GM19351 (cell line): ENCODE data around the gene PRC1.
"Not testable (repeated sequence)": the region's sequence is repeated elsewhere in the genome, so short reads cannot be mapped to it uniquely, and the experiment has no call there.

Source experiments
- ATAC-seq: cut with Tn5 transposase; IDR thresholded peaks from one replicate; pipeline ENCODE4 v1.9.1; 2021; ENCODE audit warnings: mild to moderate bottlenecking, moderate library complexity; ENCODE audit not compliant: unreplicated experiment

The PRC1 gene, protein sequence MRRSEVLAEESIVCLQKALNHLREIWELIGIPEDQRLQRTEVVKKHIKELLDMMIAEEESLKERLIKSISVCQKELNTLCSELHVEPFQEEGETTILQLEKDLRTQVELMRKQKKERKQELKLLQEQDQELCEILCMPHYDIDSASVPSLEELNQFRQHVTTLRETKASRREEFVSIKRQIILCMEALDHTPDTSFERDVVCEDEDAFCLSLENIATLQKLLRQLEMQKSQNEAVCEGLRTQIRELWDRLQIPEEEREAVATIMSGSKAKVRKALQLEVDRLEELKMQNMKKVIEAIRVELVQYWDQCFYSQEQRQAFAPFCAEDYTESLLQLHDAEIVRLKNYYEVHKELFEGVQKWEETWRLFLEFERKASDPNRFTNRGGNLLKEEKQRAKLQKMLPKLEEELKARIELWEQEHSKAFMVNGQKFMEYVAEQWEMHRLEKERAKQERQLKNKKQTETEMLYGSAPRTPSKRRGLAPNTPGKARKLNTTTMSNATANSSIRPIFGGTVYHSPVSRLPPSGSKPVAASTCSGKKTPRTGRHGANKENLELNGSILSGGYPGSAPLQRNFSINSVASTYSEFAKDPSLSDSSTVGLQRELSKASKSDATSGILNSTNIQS

DNA sequence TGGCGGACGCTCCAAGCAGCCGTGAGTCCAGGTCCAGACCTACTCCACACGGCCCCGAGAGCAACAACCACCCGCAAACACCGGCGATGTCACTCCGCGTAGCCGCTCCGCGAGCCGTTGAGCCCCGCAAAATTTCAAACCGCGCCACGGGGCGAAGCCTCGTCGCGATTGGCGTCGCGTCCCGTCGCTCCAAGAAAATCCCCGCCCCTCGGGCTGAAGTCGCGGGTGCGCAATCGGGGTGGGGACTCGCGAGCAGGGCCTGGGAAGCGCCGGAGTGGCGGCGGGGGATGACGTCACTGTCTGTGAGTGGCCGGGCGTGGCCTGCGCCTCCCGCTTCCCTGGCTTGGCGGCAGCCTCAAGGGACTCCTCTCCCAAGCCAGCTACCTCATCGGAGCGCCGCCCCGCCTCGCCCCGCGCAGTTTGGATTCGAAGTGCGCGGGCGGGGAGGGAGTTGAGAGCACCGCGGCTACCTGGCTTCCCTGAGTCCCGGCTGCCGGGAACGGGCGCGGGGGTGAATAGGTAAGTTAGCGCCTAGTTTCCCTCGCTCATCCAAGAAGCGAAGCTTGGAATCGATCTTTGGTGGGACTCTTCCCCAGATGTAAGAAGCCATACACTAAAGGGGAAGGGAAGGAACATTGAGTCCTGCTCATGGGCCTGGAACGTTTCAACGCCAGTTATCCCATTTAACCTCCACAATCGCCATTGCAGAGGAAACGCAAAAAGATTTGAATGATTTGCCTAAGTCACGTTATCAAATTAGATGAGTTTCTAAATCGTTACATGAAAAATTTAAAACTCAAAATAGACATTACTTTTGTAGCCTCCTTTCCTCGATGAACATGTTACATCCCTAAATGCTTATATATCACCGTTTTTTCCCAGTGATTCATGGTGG, at the start of gene PRC1:
Gene PRC1, minus strand, starts transcription at position 119 of the 895 bp plus-strand sequence. Its CDS starts 118 bp downstream, at position 1.
- peak; percentile 93 for ATAC-seq

DNA sequence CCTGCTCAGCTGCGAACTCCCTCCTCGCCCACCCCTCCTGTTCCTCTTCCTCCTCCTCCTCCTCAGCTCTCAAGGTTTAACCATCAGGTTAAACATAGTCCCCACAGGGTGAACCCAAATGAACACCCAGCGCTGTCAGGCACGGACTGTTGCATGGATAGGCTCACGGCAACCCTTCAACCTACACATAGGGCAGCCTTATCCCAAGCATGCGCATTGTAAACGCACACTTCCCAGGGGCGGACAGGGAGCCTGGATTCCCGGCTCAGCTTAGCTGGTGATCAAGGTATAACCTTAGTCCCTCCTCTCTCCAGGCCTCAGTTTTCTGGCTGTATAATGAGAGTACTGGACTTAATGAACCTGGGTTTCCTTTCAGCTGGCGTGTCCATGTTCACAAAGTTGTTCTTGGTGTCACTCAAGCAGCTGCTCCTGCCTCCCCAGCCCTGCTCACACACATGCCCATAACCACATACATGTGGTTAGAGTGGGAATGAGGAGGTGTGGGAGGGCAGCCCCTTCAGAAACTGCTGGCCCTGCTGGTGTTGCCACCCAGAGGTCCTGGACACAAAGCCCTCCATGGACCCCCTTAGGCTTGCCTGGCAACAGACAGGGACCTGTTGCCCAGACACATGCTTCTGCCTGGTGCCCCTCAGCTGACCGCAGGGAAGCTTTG, 49.0 kb upstream of the PRC1 start:
- no peak for ATAC-seq

DNA sequence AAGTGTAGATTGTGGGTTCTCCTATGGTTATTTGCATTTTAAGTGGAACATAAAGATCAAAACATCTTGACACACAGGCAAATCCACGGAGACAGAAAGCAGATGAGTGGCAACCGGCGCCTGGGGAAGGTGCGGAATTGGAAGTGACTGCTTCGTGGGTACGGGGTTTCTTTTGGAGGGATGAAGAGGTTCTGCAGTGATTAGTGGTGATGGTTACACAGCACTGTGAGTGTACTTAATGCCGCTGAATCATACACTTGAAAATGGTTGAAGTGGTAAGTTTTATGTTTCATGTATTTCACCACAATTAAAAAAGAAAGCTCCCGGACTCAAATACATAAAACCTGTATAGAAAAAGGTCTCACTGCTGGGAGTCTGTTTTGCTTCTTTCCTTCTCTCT, 46.5 kb upstream of the PRC1 start:
- no peak for ATAC-seq

DNA sequence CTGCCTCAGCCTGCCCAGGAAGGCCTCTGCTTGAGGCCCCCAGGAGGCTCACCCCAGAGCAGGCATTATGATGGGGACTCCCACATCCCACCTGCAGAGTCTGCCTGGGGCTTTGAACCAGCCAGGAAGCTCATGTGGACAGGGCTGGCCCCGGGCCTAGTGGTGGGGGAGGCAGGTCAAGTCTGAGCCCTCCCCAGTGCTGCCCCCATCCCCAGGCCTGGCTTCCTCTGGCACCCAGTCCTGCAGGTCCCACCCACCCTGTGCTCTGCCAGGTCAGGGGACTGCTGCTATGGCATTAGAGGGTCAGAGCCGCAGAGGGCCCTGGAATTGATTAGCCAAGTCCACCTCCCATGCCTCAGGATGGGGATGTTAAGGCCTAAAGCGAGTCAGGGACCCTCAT, 45.7 kb upstream of the PRC1 start:
- ATAC-seq, result no peak

DNA sequence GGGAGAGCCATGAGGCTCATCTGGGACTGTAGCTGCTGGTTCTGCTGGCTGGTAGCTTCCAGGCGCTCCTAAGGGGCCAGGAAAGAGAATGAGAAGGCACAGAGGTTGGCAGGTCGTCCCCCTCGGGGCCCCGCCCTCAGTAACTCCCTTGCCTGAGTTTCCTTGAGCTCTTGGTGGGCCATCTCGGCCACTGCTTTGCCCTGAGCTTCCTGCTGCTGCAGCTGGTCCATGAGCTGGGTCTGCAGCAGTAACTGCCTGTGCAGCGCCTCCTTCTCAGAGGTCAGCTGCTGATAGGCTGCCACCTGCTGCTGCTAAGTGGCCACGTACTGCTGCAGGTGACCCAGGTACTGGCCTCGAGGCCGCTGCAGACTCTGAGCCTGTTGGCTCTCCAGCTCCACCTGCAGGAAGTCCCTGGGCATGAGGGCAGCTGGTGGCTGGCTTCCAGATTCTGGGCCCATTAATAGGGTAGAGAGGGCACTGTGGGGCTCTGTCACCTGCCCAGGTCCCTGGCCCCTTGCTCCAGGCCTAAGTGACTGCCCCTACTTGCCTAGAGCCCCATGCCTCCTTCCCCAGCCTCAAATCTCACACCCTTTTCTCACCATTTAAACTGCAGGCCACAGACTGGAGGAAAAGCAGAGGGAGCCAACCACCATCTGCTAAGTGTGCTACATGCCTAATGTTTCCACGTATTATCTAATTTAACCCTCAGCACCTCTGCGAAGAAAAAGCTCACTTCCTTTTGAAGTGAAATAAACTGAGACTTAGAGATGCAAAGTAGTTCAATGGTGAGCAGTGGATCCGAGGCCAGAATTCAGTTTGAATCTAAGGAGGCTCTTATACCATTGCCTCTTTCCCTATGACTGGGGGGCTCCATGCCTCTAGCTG, 38.8 kb upstream of the PRC1 start:
- peak; percentile 73 for ATAC-seq

DNA sequence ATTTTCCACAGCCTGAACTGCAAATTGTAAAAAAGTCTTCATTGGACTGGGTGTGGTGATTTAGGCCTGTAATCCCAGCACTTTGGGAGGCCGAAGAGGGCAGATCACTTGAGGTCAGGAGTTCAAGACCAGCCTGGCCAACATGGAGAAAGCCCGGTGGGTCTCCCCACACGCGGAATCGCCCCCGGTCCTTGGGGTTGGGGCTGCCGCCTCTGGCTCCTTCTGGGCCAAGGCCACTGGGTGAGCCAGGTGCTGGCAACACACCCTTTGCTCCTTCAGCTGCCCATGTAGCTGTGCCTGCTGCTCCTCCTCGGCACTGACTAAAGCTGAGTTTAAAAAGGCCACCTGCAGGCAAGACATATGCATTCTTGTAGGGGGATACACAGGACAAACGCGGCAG, 37.5 kb upstream of the PRC1 start:
- no peak for ATAC-seq

DNA sequence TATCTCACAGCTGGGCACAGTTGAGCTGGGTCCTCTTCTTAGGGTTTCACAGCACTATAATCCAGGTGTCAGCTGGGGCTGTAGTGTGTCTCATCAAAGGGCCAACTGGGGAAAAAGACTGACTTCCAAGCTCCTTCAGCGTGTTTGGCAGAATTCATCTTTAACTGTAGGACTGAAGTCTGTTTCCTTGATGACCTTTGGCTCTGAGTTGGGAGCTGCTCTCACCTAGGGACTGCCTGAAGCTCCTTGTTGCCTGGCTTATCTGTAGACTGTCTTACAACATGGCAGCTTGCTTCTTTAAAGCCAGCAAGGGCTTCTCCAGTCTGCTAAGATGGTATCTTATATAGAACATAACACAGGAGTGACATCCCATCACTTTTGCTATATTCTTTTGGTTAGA, 33.3 kb upstream of the PRC1 start:
- no peak for ATAC-seq

DNA sequence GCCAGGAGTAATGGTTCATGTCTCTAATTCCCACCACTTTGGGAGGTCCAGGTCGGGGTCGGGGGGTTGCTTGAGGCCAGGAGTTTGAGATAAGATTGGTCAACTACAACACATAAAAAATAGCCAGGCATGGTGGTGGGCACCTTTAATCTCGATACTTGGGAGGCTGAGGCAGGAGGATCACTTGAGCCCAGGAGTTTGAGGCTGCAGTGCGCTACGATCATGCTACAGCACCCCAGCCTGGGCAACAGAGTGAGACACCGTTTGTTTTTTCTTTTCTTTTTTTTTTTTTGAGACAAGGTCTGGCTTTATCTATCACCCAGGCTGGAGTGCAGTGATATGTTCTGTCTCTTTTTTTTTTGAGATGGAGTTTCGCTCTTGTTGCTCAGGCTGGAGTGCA, 29.4 kb upstream of the PRC1 start:
- ATAC-seq, result no peak

DNA sequence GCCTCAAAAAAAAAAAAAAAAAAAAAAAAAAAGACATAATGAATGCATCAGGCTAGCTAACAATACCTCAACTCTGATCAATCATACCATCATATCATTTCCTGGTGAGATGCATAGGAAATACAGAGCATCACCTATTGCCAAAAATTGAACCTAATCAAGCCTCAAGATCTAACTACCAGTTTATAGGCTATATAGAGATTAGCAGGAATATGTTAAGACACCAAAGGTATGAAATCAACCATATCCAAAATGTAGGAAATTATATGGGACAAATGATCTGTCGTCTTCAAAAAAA, 28.4 kb upstream of the PRC1 start:
- ATAC-seq, result peak; percentile 27

DNA sequence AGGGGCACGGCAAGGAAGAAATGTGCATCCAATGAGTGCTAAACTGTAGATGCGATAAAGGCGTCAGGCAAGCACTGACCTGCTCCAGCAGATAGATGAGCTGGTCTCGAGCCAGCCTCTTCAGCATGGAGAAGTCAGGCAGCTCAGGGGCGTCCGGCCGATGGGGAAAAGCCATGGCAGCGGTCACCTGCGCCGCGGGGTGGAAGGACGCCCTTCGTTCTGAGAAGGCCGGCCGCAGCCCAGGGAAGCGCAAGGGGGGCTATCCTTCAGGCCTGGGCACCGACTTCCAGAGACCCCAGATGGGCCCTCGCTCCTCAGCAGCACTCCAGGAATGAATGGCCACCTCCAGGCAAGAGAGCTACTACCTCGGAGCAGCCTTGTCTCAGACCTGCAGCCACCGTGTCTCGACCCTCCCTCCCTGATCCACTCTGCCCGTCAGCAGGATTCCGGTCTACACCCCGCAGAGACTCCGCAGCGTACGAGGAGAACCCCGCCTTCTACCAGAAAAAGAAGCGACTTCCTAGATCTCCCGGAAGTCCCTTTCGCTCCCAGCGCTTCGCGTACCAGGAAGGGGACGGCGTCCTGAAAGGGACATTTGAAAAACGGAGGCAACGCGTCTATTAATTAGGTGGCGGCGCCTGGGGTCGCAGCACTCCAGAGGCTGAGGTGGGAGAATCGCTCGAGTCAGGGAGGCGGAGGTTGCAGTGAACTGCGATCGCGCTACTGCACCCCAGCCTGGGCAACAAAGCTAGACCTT, 27.9 kb upstream of the PRC1 start, which contains the start of gene VPS33B:
Gene VPS33B, minus strand, starts transcription at position 520 of the 757 bp plus-strand sequence. Its CDS starts 345 bp downstream, at position 175.
- peak; percentile 68 for ATAC-seq

DNA sequence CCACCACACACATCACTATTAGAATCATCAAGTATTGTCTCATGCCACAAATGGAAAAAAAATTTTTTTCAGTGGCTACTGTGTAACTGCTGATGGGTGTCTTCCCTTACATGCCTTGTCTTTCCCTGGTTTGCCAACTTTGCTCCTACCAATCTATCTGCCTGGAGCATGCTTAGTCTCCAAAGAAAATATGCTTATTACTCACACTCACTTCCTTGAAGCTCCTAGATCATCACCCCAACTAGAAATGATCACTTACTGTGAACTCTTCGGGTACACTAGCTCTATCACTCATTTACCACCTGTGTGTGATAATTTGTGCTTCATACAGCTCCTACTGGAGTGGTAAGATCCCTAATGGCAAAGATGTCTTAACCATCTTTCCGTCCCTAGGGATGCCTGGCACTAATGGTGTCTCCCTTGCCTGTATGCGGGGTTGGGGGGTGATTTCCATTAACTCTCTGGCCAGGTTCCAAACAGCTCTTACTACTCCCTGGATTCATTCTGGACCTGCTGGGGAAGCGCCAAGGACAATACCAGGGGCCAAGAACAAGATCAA, 27.3 kb upstream of the PRC1 start:
- no peak for ATAC-seq

DNA sequence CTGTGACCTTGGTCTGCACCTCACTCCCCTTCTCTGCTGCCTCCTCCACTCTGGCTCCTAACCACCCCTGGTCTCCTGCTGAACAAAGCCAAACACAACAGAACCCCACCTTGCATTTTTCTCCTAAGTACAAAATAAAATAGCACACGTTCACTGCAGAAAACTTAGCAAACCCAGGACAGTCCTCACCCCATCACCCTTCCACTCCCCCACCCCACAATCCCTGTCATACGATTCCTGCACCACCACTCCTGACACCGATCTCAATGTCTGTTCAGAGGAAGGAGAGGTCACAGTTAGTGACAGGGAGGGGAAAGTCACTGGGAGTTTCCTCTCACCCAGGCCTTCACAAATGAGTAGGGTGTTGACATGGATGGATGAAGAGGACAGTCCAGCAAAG, 23.8 kb upstream of the PRC1 start:
- no peak for ATAC-seq

DNA sequence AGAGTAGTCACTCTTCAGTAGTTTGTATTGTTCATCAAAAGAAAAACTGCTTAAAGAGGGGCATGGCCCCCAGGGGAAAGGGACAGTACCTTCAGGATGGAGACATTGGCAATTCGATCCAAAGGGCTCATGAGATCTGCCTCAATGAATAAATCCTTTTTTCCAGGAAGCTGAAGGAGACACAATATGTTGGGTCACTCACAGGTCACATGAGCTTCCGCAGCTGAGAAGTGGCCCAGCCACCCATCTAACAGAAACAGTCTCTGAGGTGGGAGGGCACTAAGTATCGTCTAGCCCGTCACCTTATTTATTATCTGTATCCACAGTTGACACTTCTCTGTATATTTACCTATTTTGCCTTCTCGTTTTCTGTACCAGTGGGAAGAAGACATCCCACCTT, 23.4 kb upstream of the PRC1 start:
- ATAC-seq, result no peak

DNA sequence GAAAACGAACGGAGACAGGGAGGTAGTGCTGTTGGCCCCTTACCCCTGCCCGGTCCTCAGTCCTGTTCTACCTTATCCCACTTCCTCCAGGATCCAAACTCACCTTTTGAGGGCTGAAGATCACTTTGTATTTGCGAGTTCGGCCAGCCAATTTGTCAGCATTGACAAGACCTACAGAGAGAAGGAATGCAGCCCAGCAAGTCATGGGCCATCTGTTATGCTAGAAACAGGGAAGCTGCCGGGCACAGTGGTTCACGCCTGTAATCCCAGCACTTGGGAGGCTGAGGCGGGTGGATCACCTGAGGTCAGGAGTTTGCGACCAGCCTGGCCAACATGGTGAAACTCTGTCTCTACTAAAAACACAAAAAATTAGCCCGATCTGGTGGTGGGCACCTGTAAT, 19.4 kb upstream of the PRC1 start:
- ATAC-seq, result not testable (repeated sequence)

DNA sequence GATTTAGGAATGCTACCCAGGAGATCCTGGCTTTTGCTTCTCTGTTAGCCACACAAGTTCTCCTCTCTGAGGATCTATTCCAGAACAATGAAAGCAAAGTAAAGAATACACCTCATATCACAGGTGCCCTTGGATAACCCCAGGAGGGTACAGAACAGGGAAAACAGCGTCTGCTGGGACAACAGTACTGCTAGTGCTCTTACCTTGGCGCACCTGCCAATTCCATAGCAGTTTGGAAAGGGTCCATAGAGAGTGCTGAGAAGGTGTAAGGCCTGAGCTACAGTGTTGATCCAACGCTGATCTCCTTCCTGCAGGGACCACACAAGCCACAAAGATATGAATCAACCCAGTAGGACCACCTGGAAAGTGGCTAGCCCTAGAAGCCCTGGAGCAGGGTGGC, 12.9 kb upstream of the PRC1 start:
- no peak for ATAC-seq

DNA sequence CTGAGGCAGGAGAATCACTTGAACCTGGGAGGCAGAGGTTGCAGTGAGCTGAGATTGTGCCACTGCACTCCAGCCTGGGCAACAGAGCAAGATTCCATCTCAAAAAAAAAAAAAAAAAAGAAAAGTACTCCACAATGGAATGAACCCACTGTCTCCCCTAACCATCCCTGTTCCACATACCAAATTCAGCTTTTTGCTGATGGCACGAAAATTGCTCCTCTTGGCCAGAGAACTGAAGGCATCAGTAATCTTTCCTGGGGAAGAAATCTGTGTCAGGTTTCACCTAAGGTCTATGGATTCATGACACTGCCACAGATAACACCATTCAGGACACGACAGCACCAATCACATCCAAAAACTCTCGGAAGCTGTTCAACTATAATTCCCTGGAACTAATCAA, 6.9 kb upstream of the PRC1 start:
- ATAC-seq, result no peak

DNA sequence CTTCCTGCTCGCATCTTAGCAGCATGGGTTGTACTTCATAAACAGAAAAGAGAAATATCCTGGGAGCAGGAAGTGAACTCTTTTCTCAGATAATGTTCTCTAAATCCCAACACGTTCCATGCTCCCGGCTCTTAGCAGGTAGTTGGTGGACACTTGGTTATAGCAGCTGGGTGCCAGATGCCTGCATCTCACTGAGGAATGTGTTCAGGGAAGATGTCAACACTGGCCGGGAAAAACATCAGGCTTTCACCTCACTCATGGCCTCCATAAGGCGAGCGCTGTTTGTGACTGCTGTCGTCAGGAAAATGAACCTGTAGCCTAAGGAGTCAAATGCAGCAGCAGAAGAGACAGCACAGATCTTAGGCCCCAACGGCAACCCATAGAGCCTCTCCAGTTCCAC, 4.4 kb upstream of the PRC1 start:
- no peak for ATAC-seq

DNA sequence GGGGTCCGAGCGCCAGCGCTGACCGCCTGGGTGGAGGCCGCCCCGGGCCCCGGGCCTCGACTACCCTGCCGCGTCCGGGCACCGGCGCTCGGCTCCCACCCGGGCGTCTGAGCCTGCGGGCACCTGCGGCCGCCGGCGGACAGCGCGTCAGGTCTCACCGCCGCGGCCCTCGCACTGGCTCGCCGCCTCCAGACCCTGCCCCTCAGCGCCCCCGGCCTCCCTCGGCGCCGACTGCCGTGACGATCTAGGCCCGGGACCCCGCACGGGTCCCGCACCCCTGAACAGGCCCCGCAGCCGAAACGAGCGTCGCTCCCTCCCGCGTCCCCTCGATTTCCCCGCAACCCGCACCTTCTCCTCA, 297 bp downstream of the PRC1 start:
- peak; percentile 10 for ATAC-seq

DNA sequence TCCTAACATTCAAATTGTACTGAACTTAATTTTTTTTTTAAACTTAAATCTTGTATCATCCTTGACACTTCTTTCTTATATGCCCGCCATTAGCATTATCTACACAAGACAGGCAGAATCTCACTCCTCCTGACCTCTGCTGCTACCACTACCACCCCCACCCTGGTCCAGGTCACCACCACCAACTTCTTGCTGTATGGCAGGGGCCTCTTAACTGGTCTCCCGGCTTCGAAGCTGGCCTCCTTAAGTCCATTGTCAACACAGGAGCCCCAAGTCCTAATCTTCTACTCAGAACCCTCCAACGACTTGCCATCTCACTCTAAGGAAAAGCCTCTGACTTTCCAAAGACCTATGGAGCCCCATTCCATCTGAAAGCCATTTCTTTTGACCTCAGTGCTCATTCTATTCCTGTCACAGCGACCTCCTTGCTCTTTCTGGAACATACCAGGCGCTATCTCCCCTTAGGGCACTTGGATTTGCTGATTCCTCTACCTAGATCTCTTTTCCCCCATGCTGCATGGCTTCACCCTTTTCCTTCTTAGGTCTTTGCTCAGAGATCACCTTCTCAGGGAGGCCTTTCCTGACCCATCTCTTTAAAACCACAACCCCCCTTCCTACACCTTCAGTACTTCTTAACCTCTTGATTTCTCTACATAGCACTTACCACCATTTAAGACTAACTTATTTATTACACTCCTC, 2.6 kb downstream of the PRC1 start:
- ATAC-seq, result no peak
